ENCODE results near the gene NSRP1. TPM values are rescaled to one million over a fixed set of nuclear protein-coding genes. Genes with fewer than 3 reads are reported as not detected.

Gene NSRP1, protein sequence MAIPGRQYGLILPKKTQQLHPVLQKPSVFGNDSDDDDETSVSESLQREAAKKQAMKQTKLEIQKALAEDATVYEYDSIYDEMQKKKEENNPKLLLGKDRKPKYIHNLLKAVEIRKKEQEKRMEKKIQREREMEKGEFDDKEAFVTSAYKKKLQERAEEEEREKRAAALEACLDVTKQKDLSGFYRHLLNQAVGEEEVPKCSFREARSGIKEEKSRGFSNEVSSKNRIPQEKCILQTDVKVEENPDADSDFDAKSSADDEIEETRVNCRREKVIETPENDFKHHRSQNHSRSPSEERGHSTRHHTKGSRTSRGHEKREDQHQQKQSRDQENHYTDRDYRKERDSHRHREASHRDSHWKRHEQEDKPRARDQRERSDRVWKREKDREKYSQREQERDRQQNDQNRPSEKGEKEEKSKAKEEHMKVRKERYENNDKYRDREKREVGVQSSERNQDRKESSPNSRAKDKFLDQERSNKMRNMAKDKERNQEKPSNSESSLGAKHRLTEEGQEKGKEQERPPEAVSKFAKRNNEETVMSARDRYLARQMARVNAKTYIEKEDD
- total RNA-seq, result 10 to 100 TPM in 1 of 2 donors, 1 to 10 TPM in 1; 8.5 to 11.4 TPM
- polyA plus RNA-seq, result 10 to 100 TPM in 1 of 2 donors, 1 to 10 TPM in 1; 7.0 to 25.7 TPM

DNA sequence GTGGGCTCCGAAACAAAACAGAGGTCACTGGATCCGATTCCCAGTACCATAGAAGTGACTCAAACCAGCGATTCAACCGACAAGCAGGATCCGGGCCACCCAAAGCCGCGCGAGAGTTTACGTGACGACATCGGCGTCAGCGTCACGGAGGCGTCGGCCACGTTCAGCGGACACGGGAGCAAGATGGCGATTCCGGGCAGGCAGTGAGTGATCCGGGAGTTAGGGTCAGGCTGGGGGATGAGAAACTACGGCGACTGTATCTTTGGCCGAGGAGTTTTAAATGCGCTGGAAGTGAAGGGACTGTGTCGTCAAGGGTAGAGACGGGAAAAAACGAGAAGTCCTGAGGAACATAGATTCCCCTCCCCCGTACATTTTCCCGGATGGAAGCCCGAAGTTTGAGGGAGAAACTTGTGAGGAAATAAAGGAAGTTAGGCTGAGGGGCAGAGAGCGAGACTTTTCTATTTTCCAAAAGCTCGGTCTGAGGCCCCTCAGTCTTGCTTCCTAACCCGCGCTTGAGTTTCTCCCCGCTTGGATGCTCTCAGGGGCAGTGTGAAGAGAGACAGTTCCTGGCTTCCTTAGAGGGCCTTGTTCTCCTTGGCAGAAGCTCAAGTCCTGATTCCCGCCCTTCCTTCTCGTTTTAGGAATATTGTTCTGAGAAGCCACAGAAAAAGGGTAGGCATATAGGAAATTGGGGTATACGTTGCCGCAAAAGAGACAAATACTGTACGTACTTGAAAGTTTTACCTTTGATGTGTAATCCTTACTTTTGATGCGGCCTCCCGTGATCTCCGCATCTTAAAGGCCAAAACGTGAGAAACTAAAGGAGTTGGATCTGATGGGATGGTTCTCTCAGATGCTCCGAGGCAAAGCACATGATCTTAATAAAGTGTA lies at the start of gene NSRP1:
TSS of gene NSRP1 (plus strand) at position 156 of the 891 bp plus-strand sequence. CDS start at position 184, 28 bp downstream.
- TF ChIP-seq YY1 (IDR thresholded peaks at IDR 0.05) (peak; percentile 99), FOXA2 (IDR thresholded peaks at IDR 0.05) (no peak), RXRA (IDR thresholded peaks at IDR 0.05) (peak; percentile 22 to 32), HNF4G (IDR thresholded peaks at IDR 0.05) (no peak), SP1 (IDR thresholded peaks at IDR 0.05) (peak; percentile 10), EGR1 (IDR thresholded peaks at IDR 0.05; ENCODE audit: low read depth in 2 of 2) (peak in 1 of 2 donors; percentile 13), RAD21 (IDR thresholded peaks at IDR 0.05) (no peak), NR2F2 (IDR thresholded peaks at IDR 0.05) (no peak), HNF4A (conservative IDR thresholded peaks at IDR 0.05) (peak in 1 of 2 donors; percentile 12), TAF1 (conservative IDR thresholded peaks at IDR 0.05) (peak; percentile 93), GABPA (IDR thresholded peaks at IDR 0.05 in 1 of 2, conservative IDR thresholded peaks at IDR 0.05 in 1 of 2) (peak in 1 of 2 donors; percentile 15), FOXA1 (IDR thresholded peaks at IDR 0.05) (no peak), JUND (IDR thresholded peaks at IDR 0.05) (no peak)
- TF ChIP-seq, protein P1, sequence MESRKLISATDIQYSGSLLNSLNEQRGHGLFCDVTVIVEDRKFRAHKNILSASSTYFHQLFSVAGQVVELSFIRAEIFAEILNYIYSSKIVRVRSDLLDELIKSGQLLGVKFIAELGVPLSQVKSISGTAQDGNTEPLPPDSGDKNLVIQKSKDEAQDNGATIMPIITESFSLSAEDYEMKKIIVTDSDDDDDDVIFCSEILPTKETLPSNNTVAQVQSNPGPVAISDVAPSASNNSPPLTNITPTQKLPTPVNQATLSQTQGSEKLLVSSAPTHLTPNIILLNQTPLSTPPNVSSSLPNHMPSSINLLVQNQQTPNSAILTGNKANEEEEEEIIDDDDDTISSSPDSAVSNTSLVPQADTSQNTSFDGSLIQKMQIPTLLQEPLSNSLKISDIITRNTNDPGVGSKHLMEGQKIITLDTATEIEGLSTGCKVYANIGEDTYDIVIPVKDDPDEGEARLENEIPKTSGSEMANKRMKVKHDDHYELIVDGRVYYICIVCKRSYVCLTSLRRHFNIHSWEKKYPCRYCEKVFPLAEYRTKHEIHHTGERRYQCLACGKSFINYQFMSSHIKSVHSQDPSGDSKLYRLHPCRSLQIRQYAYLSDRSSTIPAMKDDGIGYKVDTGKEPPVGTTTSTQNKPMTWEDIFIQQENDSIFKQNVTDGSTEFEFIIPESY (IDR thresholded peaks at IDR 0.05), result peak; percentile 99
- TF ChIP-seq, protein P2, sequence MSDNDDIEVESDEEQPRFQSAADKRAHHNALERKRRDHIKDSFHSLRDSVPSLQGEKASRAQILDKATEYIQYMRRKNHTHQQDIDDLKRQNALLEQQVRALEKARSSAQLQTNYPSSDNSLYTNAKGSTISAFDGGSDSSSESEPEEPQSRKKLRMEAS (IDR thresholded peaks at IDR 0.05), result peak; percentile 54
- TF ChIP-seq, protein P3, sequence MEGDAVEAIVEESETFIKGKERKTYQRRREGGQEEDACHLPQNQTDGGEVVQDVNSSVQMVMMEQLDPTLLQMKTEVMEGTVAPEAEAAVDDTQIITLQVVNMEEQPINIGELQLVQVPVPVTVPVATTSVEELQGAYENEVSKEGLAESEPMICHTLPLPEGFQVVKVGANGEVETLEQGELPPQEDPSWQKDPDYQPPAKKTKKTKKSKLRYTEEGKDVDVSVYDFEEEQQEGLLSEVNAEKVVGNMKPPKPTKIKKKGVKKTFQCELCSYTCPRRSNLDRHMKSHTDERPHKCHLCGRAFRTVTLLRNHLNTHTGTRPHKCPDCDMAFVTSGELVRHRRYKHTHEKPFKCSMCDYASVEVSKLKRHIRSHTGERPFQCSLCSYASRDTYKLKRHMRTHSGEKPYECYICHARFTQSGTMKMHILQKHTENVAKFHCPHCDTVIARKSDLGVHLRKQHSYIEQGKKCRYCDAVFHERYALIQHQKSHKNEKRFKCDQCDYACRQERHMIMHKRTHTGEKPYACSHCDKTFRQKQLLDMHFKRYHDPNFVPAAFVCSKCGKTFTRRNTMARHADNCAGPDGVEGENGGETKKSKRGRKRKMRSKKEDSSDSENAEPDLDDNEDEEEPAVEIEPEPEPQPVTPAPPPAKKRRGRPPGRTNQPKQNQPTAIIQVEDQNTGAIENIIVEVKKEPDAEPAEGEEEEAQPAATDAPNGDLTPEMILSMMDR (IDR thresholded peaks at IDR 0.05; ENCODE audit: low read depth, low read length, missing input control), result no peak
- TF ChIP-seq, protein P4, sequence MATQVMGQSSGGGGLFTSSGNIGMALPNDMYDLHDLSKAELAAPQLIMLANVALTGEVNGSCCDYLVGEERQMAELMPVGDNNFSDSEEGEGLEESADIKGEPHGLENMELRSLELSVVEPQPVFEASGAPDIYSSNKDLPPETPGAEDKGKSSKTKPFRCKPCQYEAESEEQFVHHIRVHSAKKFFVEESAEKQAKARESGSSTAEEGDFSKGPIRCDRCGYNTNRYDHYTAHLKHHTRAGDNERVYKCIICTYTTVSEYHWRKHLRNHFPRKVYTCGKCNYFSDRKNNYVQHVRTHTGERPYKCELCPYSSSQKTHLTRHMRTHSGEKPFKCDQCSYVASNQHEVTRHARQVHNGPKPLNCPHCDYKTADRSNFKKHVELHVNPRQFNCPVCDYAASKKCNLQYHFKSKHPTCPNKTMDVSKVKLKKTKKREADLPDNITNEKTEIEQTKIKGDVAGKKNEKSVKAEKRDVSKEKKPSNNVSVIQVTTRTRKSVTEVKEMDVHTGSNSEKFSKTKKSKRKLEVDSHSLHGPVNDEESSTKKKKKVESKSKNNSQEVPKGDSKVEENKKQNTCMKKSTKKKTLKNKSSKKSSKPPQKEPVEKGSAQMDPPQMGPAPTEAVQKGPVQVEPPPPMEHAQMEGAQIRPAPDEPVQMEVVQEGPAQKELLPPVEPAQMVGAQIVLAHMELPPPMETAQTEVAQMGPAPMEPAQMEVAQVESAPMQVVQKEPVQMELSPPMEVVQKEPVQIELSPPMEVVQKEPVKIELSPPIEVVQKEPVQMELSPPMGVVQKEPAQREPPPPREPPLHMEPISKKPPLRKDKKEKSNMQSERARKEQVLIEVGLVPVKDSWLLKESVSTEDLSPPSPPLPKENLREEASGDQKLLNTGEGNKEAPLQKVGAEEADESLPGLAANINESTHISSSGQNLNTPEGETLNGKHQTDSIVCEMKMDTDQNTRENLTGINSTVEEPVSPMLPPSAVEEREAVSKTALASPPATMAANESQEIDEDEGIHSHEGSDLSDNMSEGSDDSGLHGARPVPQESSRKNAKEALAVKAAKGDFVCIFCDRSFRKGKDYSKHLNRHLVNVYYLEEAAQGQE (IDR thresholded peaks at IDR 0.05), result peak; percentile 78
- TF ChIP-seq, protein P5, sequence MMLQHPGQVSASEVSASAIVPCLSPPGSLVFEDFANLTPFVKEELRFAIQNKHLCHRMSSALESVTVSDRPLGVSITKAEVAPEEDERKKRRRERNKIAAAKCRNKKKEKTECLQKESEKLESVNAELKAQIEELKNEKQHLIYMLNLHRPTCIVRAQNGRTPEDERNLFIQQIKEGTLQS (IDR thresholded peaks at IDR 0.05), result no peak
- peaks cover 0 to 6% (median 0%) of the 10 kb centered on the region in 4 donors for H3K36me3 ChIP-seq (ENCODE audit: control insufficient read depth in 4 of 4, insufficient read depth in 3 of 4, low read depth in 1 of 4, low read length in 3 of 4)
- H3K27ac ChIP-seq (ENCODE audit: low read depth in 1 of 2, low read length in 2 of 2), result peak within 1 kb of the TSS; percentile 86 to 91
- DNase-seq (ENCODE audit: low spot score), result peak; percentile 93
- peak within 1 kb of the TSS; percentile 77 to 89 for H3K9ac ChIP-seq (ENCODE audit: low read depth in 1 of 2, low read length in 2 of 2)
- no peaks in the 10 kb centered on the region for H3K27me3 ChIP-seq (ENCODE audit: control insufficient read depth in 4 of 4, insufficient read depth in 4 of 4, low read length in 3 of 4)
- peaks cover 0 to 10% (median 2%) of the 10 kb centered on the region in 4 donors for H3K4me1 ChIP-seq (ENCODE audit: control insufficient read depth in 4 of 4, insufficient read depth in 4 of 4, low read length in 3 of 4)
- under 1% methylated on average over 47 of the region's 47 CpGs for WGBS
- H3K9me3 ChIP-seq (ENCODE audit: control insufficient read depth in 4 of 4, low read length in 3 of 4), result no peaks in the 10 kb centered on the region
- H3K4me3 ChIP-seq (ENCODE audit: low read depth in 1 of 3, low read length in 3 of 3), result peak within 1 kb of the TSS; percentile 62 to 86 (median 77)
